Measurements from ENCODE around the gene CTAGE1.

The CTAGE1 gene

GRCh38 chr18:22436136-22436535, 18.4 kb upstream of the CTAGE1 start:
- in situ Hi-C loops (cut with MboI; ENCODE audit: low sequenced_read_pairs) = no loop called here

- in situ Hi-C loops (cut with MboI; ENCODE audit: low sequenced_read_pairs) = no loop called here
Observed at GRCh38 chr18:22434973-22435608, 17.4 kb upstream of the CTAGE1 start.

- in situ Hi-C loops (cut with MboI; ENCODE audit: low sequenced_read_pairs) = no loop called here
Observed at GRCh38 chr18:22433956-22434355, 16.2 kb upstream of the CTAGE1 start.

GRCh38 chr18:22432657-22433137, 15.0 kb upstream of the CTAGE1 start:
- in situ Hi-C loops (cut with MboI; ENCODE audit: low sequenced_read_pairs) = no loop called here

- in situ Hi-C loops (cut with MboI; ENCODE audit: low sequenced_read_pairs) = no loop called here
Observed at GRCh38 chr18:22429564-22429963, 11.8 kb upstream of the CTAGE1 start.

- in situ Hi-C loops (cut with MboI; ENCODE audit: low sequenced_read_pairs) = no loop called here
Observed at GRCh38 chr18:22428672-22429071, 11.0 kb upstream of the CTAGE1 start.

GRCh38 chr18:22427822-22428549, 10.3 kb upstream of the CTAGE1 start:
- in situ Hi-C loops (cut with MboI; ENCODE audit: low sequenced_read_pairs) = no loop called here

GRCh38 chr18:22424565-22424963, 6.8 kb upstream of the CTAGE1 start:
- in situ Hi-C loops (cut with MboI; ENCODE audit: low sequenced_read_pairs) = no loop called here

- in situ Hi-C loops (cut with MboI; ENCODE audit: low sequenced_read_pairs) = no loop called here
Observed at GRCh38 chr18:22423878-22424564, 6.3 kb upstream of the CTAGE1 start.

GRCh38 chr18:22422909-22423548, 5.3 kb upstream of the CTAGE1 start:
- in situ Hi-C loops (cut with MboI; ENCODE audit: low sequenced_read_pairs) = no loop called here

GRCh38 chr18:22420652-22421051, 2.9 kb upstream of the CTAGE1 start:
- in situ Hi-C loops (cut with MboI; ENCODE audit: low sequenced_read_pairs) = no loop called here

- in situ Hi-C loops (cut with MboI; ENCODE audit: low sequenced_read_pairs) = no loop called here
Observed at GRCh38 chr18:22412176-22412911, 5.4 kb downstream of the CTAGE1 start.

- in situ Hi-C loops (cut with MboI; ENCODE audit: low sequenced_read_pairs) = no loop called here
Observed at GRCh38 chr18:22411446-22411845, 6.3 kb downstream of the CTAGE1 start.

GRCh38 chr18:22410126-22410525, 7.6 kb downstream of the CTAGE1 start:
- in situ Hi-C loops (cut with MboI; ENCODE audit: low sequenced_read_pairs) = no loop called here

- in situ Hi-C loops (cut with MboI; ENCODE audit: low sequenced_read_pairs) = no loop called here
Observed at GRCh38 chr18:22409445-22409844, 8.3 kb downstream of the CTAGE1 start.

GRCh38 chr18:22408059-22408458, 9.7 kb downstream of the CTAGE1 start:
- in situ Hi-C loops (cut with MboI; ENCODE audit: low sequenced_read_pairs) = no loop called here

GRCh38 chr18:22405142-22405541, 12.6 kb downstream of the CTAGE1 start:
- in situ Hi-C loops (cut with MboI; ENCODE audit: low sequenced_read_pairs) = no loop called here

GRCh38 chr18:22403950-22404349, 13.8 kb downstream of the CTAGE1 start:
- in situ Hi-C loops (cut with MboI; ENCODE audit: low sequenced_read_pairs) = no loop called here

- in situ Hi-C loops (cut with MboI; ENCODE audit: low sequenced_read_pairs) = no loop called here
Observed at GRCh38 chr18:22399949-22400348, 17.8 kb downstream of the CTAGE1 start.

GRCh38 chr18:22398464-22398863, 19.3 kb downstream of the CTAGE1 start:
- in situ Hi-C loops (cut with MboI; ENCODE audit: low sequenced_read_pairs) = no loop called here

- in situ Hi-C loops (cut with MboI; ENCODE audit: low sequenced_read_pairs) = no loop called here
Observed at GRCh38 chr18:22394428-22394827, 23.3 kb downstream of the CTAGE1 start.
